ENCODE results near the gene TM7SF2. TPM values are rescaled to one million over a fixed set of nuclear protein-coding genes. Genes with fewer than 3 reads are reported as not detected.
A peak's percentile ranks its signal among the peaks of the same experiment; 100 is the strongest.

TM7SF2 gene
- total RNA-seq = 10 to 100 TPM; 20.0 to 99.4 (median 53.5) TPM

DNA sequence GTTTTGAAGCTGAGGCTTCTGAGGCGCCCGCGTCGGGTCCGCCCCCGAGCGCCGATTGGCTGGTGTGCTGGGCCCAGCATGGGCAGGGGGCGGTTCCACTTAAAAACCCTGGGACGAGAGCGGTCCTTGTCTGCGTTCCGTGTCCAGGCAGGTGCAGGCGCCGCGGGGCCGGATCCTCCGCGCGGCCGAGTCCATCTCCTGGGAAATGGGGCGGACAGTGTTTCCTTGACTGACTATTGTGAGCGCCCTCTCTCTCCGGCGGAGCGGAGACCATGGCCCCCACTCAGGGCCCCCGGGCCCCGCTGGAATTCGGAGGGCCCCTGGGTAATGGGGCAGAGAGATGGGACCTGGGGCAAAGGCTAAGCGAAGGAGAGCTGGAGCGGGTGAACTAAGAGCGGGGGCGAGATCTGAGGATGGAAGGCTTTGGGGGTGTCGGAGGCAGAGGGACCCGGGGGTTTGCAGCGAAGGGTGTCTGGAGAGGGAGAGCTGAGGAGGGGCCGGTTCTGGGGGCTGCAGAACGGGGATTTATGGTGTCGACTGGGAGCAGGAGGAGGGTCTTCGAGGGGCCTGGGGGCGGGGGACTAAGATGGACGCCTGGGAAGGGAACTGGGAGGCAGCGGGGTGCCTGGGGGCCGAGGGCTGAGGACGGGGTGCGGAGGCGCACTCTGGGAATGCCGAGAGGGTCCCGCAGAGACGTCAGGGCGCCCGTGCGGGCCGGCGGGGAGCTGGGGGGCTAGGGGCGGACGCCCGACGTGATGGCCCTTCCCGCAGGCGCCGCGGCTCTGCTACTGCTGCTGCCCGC is at the start of gene TM7SF2:
TM7SF2 (plus strand) TSS at position 129 of the 802 bp plus-strand sequence; CDS start at position 273, 144 bp downstream.
- Histone ChIP-seq H3K4me1 (peaks cover 37 to 43% of the 10 kb centered on the region in 2 donors), H3K9me3 (no peaks in the 10 kb centered on the region), H3K4me3 (replicated peaks in 1 of 3) (peak within 1 kb of the TSS in 2 of 3 donors; percentile 24 to 45), H3K27me3 (no peaks in the 10 kb centered on the region), H3K27ac (peak within 1 kb of the TSS; percentile 39 to 74 (median 62)), H3K36me3 (peaks cover 14 to 22% of the 10 kb centered on the region in 2 donors)
- peak; percentile 99 for DNase-seq
- 1 to 2% methylated on average over 13 to 17 of the region's 64 CpGs for WGBS, 2 donors
- intact Hi-C loops (cut with DNase I) = loop anchor here (5.0 to 10.0 kb wide), 3 partner anchors 70 to 197 kb away; partner anchors contain the start of genes ARL2, ATG2A and CAPN1
- TF ChIP-seq POLR2A (IDR thresholded peaks at IDR 0.05) = peak; percentile 45 to 94
- TF ChIP-seq, protein P1, sequence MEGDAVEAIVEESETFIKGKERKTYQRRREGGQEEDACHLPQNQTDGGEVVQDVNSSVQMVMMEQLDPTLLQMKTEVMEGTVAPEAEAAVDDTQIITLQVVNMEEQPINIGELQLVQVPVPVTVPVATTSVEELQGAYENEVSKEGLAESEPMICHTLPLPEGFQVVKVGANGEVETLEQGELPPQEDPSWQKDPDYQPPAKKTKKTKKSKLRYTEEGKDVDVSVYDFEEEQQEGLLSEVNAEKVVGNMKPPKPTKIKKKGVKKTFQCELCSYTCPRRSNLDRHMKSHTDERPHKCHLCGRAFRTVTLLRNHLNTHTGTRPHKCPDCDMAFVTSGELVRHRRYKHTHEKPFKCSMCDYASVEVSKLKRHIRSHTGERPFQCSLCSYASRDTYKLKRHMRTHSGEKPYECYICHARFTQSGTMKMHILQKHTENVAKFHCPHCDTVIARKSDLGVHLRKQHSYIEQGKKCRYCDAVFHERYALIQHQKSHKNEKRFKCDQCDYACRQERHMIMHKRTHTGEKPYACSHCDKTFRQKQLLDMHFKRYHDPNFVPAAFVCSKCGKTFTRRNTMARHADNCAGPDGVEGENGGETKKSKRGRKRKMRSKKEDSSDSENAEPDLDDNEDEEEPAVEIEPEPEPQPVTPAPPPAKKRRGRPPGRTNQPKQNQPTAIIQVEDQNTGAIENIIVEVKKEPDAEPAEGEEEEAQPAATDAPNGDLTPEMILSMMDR (IDR thresholded peaks at IDR 0.05) = no peak

DNA sequence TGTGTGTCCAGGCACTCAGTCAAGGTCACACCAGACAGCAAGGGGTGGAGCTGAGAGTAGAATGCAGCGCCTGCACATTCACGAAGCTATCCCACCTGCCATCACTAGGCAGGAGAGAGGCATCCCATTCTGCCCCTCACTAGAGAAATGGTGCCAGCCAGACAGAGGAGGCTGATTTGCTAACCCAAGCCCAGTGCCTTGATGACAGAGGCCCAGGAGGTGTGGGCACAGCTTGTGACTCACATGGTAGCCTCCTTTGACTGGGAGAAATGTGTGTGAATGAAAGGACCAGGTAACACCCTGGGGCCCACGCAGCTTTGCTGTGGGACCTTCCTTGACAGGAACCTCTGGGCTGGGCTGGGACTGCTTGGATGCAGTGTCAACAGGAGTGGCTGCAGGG is 48.1 kb upstream of the TM7SF2 start:
- TF ChIP-seq, protein P1 (IDR thresholded peaks at IDR 0.05) = no peak
- no peak for TF ChIP-seq POLR2A (IDR thresholded peaks at IDR 0.05)
- no peak for DNase-seq
- no peaks in the 10 kb centered on the region for H3K27me3 ChIP-seq
- no peak overlapping the region for H3K27ac ChIP-seq
- 76 to 80% methylated on average over 2 to 3 of the region's 3 CpGs for WGBS, 2 donors
- no peaks in the 10 kb centered on the region for H3K9me3 ChIP-seq
- H3K36me3 ChIP-seq = no peaks in the 10 kb centered on the region
- H3K4me1 ChIP-seq = no peaks in the 10 kb centered on the region
- intact Hi-C loops (cut with DNase I) = no loop called here
- no peak overlapping the region for H3K4me3 ChIP-seq (replicated peaks in 1 of 3)

DNA sequence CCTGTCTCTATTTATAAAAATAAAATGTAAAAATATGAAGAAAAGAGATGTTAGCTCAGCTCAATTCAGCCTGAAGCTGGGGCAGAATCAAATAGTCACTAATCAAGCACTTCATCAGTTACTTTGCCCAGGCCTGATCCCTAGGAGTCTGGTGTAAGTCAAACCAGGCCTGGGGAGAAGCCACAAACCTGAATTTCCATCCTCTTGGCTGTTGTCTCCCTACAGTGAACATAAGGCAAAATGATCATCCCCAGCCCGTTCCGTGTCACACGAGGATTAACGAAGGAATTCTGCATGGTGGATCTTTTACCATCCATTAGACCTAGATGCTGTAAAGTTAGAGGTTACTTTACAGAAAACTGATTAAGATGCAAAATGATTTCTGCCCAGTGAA is 46.8 kb upstream of the TM7SF2 start:
- TF ChIP-seq, protein P1 (IDR thresholded peaks at IDR 0.05) = no peak
- TF ChIP-seq POLR2A (IDR thresholded peaks at IDR 0.05) = no peak
- no peaks in the 10 kb centered on the region for H3K36me3 ChIP-seq
- no peaks in the 10 kb centered on the region for H3K27me3 ChIP-seq
- no peak overlapping the region for H3K27ac ChIP-seq
- DNase-seq = no peak
- intact Hi-C loops (cut with DNase I) = no loop called here
- no peak overlapping the region for H3K4me3 ChIP-seq (replicated peaks in 1 of 3)
- 89% methylated on average over 4 of the region's 4 CpGs for WGBS, 2 donors
- no peaks in the 10 kb centered on the region for H3K9me3 ChIP-seq
- no peaks in the 10 kb centered on the region for H3K4me1 ChIP-seq

DNA sequence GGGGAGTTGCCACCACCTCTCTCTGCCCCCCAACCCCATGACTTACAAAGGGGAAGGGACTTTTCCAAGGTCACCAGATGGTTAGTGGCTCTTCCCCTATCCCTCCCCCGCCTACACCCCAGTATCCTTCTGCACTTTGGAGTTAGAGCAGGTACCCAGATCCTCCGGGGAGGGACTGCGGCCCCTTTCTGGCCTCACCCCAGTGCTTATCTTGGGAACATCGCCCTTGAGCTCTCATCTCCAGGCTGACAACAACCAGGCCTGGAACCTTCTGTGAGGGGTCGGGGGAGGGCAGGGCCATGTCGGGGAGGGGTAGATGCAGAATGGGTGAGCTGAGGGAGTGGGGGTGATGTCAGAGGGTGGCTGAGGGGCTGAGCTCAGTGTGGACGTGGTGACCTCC is 45.8 kb upstream of the TM7SF2 start:
- no peaks in the 10 kb centered on the region for H3K27me3 ChIP-seq
- DNase-seq = no peak
- 76 to 89% methylated on average over 6 of the region's 7 CpGs for WGBS, 2 donors
- no peak overlapping the region for H3K27ac ChIP-seq
- no peaks in the 10 kb centered on the region for H3K4me1 ChIP-seq
- no peaks in the 10 kb centered on the region for H3K9me3 ChIP-seq
- intact Hi-C loops (cut with DNase I) = no loop called here
- H3K36me3 ChIP-seq = no peaks in the 10 kb centered on the region
- H3K4me3 ChIP-seq (replicated peaks in 1 of 3) = no peak overlapping the region
- TF ChIP-seq POLR2A (IDR thresholded peaks at IDR 0.05) = no peak
- TF ChIP-seq, protein P1 (IDR thresholded peaks at IDR 0.05) = no peak

DNA sequence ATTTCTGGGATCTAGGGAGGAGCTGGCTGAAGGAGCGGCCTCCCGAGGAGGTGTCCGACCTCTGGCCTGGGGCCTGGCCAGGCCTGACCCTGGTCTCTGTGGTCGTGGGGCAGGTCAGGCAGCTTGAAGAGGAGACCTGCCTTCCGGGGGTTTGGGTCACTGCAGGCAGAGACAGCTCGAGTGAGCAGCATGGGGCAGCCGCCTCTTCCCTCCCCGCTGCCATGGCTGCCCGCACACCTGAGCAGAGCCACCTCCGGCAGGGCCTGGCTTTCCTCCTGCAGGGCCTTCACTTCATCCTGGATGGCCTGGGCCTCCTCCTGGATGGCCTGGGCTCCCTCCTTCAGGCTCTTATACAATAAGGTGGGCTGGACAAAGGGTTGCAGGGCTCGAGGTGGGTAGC is 45.4 kb upstream of the TM7SF2 start:
- 65 to 70% methylated on average over 2 to 11 of the region's 11 CpGs for WGBS, 2 donors
- Histone ChIP-seq H3K36me3 (no peaks in the 10 kb centered on the region), H3K4me1 (no peaks in the 10 kb centered on the region), H3K9me3 (no peaks in the 10 kb centered on the region), H3K27ac (no peak overlapping the region), H3K4me3 (replicated peaks in 1 of 3) (no peak overlapping the region), H3K27me3 (no peaks in the 10 kb centered on the region)
- TF ChIP-seq, protein P1 (IDR thresholded peaks at IDR 0.05) = no peak
- no peak for TF ChIP-seq POLR2A (IDR thresholded peaks at IDR 0.05)
- no peak for DNase-seq
- intact Hi-C loops (cut with DNase I) = no loop called here
